ENCODE data around the gene CCDC68. TPM values are rescaled to one million over a fixed set of nuclear protein-coding genes. Genes with fewer than 3 reads are reported as not detected.

Gene CCDC68
- total and polyA plus RNA-seq, 7 donors: 1.0 to 2.0 (median 1.6) TPM

GRCh38 chr18:54932472-54932871 is 26.8 kb downstream of the CCDC68 start:
- intact Hi-C loops (cut with DNase I): no loop called here
- no peaks in the 10 kb centered on the region for H3K9me3 ChIP-seq
- WGBS, 3 donors: 0 to 62% (median 56%) methylated on average over 1 of the region's 1 CpG
- no peaks in the 10 kb centered on the region for H3K4me1 ChIP-seq
- no peak for ATAC-seq
- no peak overlapping the region for H3K4me3 ChIP-seq
- peaks cover 0 to 2% (median 0%) of the 10 kb centered on the region in 3 donors for H3K27me3 ChIP-seq (ENCODE audit: insufficient read depth in 3 of 3, low read length in 2 of 3)
- TF ChIP-seq CTCF (IDR thresholded peaks at IDR 0.05): no peak
- no peak overlapping the region for H3K27ac ChIP-seq
- DNase-seq: no peak
- no peaks in the 10 kb centered on the region for H3K36me3 ChIP-seq (ENCODE audit: insufficient read depth in 1 of 2, low read depth in 1 of 2)

GRCh38 chr18:54931152-54931551 is 28.1 kb downstream of the CCDC68 start:
- DNase-seq (no peak), ATAC-seq (no peak)
- no peak for TF ChIP-seq CTCF (IDR thresholded peaks at IDR 0.05)
- Histone ChIP-seq H3K36me3 (ENCODE audit: insufficient read depth in 1 of 2, low read depth in 1 of 2) (no peaks in the 10 kb centered on the region), H3K27ac (no peak overlapping the region), H3K4me1 (no peaks in the 10 kb centered on the region), H3K4me3 (no peak overlapping the region), H3K27me3 (ENCODE audit: insufficient read depth in 3 of 3, low read length in 2 of 3) (no peaks in the 10 kb centered on the region), H3K9me3 (no peaks in the 10 kb centered on the region)
- WGBS, 3 donors: 88 to 95% (median 89%) methylated on average over 4 of the region's 4 CpGs
- intact Hi-C loops (cut with DNase I): no loop called here

DNA sequence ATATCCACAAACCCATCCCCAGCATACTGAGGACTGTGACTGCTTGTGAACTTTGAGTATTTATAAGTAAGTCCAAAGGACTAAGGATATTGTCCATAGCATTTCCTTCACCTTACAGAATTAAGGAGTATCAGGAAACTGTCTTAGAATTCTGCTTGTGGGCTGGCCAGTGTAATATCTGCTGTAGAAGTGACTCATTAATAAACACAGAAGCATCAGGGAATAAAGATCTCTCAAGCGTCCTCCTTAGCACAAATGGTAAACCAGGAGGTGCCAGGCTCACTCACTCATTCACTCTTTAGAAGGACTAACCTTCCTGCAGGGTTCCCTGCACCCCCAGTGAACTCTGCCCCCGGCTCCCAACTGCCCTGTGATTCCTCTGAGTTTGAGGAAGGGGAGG is 31.0 kb downstream of the CCDC68 start:
- Histone ChIP-seq H3K9me3 (no peaks in the 10 kb centered on the region), H3K27ac (no peak overlapping the region), H3K4me3 (no peak overlapping the region), H3K27me3 (ENCODE audit: insufficient read depth in 3 of 3, low read length in 2 of 3) (no peaks in the 10 kb centered on the region), H3K4me1 (no peaks in the 10 kb centered on the region), H3K36me3 (ENCODE audit: insufficient read depth in 1 of 2, low read depth in 1 of 2) (no peaks in the 10 kb centered on the region)
- intact Hi-C loops (cut with DNase I): no loop called here
- no peak for ATAC-seq
- TF ChIP-seq CTCF (IDR thresholded peaks at IDR 0.05): no peak
- 79 to 83% (median 80%) methylated on average over 2 of the region's 2 CpGs for WGBS, 3 donors
- no peak for DNase-seq

- H3K9me3 ChIP-seq: no peaks in the 10 kb centered on the region
- intact Hi-C loops (cut with DNase I): no loop called here
- WGBS, 3 donors: 89 to 92% (median 92%) methylated on average over 3 of the region's 3 CpGs
- ATAC-seq (no peak), DNase-seq (no peak)
- no peaks in the 10 kb centered on the region for H3K4me1 ChIP-seq
- H3K27ac ChIP-seq: no peak overlapping the region
- H3K4me3 ChIP-seq: no peak overlapping the region
- TF ChIP-seq CTCF (IDR thresholded peaks at IDR 0.05): no peak
- no peaks in the 10 kb centered on the region for H3K27me3 ChIP-seq (ENCODE audit: insufficient read depth in 3 of 3, low read length in 2 of 3)
- no peaks in the 10 kb centered on the region for H3K36me3 ChIP-seq (ENCODE audit: insufficient read depth in 1 of 2, low read depth in 1 of 2)
Observed at GRCh38 chr18:54926593-54927325, 32.5 kb downstream of the CCDC68 start.

GRCh38 chr18:54924948-54925347 is 34.3 kb downstream of the CCDC68 start:
- H3K4me1 ChIP-seq: no peaks in the 10 kb centered on the region
- ATAC-seq (no peak), DNase-seq (no peak)
- no peak overlapping the region for H3K27ac ChIP-seq
- H3K36me3 ChIP-seq (ENCODE audit: insufficient read depth in 1 of 2, low read depth in 1 of 2): no peaks in the 10 kb centered on the region
- H3K9me3 ChIP-seq: no peaks in the 10 kb centered on the region
- no peak overlapping the region for H3K4me3 ChIP-seq
- TF ChIP-seq CTCF (IDR thresholded peaks at IDR 0.05): no peak
- H3K27me3 ChIP-seq (ENCODE audit: insufficient read depth in 3 of 3, low read length in 2 of 3): no peaks in the 10 kb centered on the region
- intact Hi-C loops (cut with DNase I): no loop called here
- WGBS, 3 donors: 96 to 100% (median 97%) methylated on average over 1 of the region's 1 CpG

Measured in psoas muscle (tissue), 8 donors.